A549 (cell line): ENCODE measurements around the gene TNFRSF21. TPM values are rescaled to one million over a fixed set of nuclear protein-coding genes. Genes with fewer than 3 reads are reported as not detected.
A peak's percentile ranks its signal among the peaks of the same experiment; 100 is the strongest.

Source experiments
- ATAC-seq, 2 experiments: fragments of 200-7000 bp in 1 of 2; fragments of >200 bp in 1 of 2; cut with Nextera tagmentation in 1 of 2; cut with Tn5 transposase in 1 of 2; 3 replicates each; pipeline versions ENCODE4 v1.8.0 to v1.9.1; 2018 to 2020; ENCODE audit warnings: mild to moderate bottlenecking in 1 of 2, moderate library complexity in 1 of 2
- CTCF ChIA-PET: fragments of 300-600 bp; sonication (Branson Sonifier 250); formaldehyde crosslinking; extraction: SDS; loops from one replicate; lab custom pipeline; 2021; ENCODE audit warnings: antibody characterized with exemption, inconsistent platforms; lab: Yijun Ruan, JAX
- POLR2A ChIA-PET: fragments of 350-600 bp; formaldehyde crosslinking; extraction: SDS; loops from one replicate; lab custom pipeline; 2021; ENCODE audit warnings: antibody characterized with exemption, inconsistent platforms; lab: Yijun Ruan, JAX
- DNase-seq, 2 experiments: peaks; one replicate each; pipeline versions ENCODE4 v3.0.0 to v3.0.0-alpha.2; 2011 to 2016; ENCODE audit warnings: low read depth in 1 of 2, low spot score in 1 of 2
- FAIRE-seq: peaks from 2 replicates; lab custom pipeline; 2011; peaks lifted over from hg19 to GRCh38; lab: Jason Lieb, UNC
- H3K27ac ChIP-seq, 2 experiments: fragments of >200 bp; sonication (Bioruptor Twin); formaldehyde crosslinking; 3 replicates each; pipeline ENCODE4 v1.5.1; 2016 to 2017
- H3K4me1 ChIP-seq: fragments of >200 bp; sonication (Bioruptor Twin); formaldehyde crosslinking; 3 replicates; pipeline ENCODE4 v1.6.1; 2016
- H3K4me2 ChIP-seq: fragments of >200 bp; sonication (Bioruptor Twin); formaldehyde crosslinking; 3 replicates; pipeline ENCODE4 v1.6.1; 2016
- H3K4me3 ChIP-seq: fragments of >200 bp; sonication (Bioruptor Twin); formaldehyde crosslinking; 3 replicates; pipeline ENCODE4 v1.5.1; 2016
- H3K9me3 ChIP-seq: fragments of >200 bp; sonication (Bioruptor Twin); formaldehyde crosslinking; 3 replicates; pipeline ENCODE4 v1.6.1; 2016
- BCL3 ChIP-seq: fragments of >200 bp; sonication (Bioruptor Twin); formaldehyde crosslinking; IDR thresholded peaks from 3 replicates; pipeline ENCODE4 v1.6.1; 2016
- ELK1 ChIP-seq: fragments of 150-350 bp; IDR thresholded peaks from 2 replicates; pipeline ENCODE4 v1.6.1; 2014; ENCODE audit warnings: low read depth, mild to moderate bottlenecking, low read length
- FOSB ChIP-seq: fragments of 250-450 bp; sonication (Bioruptor Pico); IDR thresholded peaks from 2 replicates; pipeline ENCODE4 v1.5.0; 2020; ENCODE audit warnings: mild to moderate bottlenecking, moderate library complexity
- FOSL2 ChIP-seq, 2 experiments: fragments of 450-650 bp in 1 of 2; fragments of >200 bp in 1 of 2; sonication (Bioruptor Twin) in 1 of 2; formaldehyde crosslinking; IDR thresholded peaks; 2 replicates each; pipeline versions ENCODE4 v1.5.0 to v1.6.1; 2016 to 2020; ENCODE audit warnings: mild to moderate bottlenecking in 1 of 2, moderate library complexity in 1 of 2
- HES2 ChIP-seq: fragments of >200 bp; sonication (Bioruptor Twin); formaldehyde crosslinking; IDR thresholded peaks from 2 replicates; pipeline ENCODE4 v1.6.1; 2016
- HOXA7 ChIP-seq: fragments of 250-450 bp; sonication (Bioruptor Pico); IDR thresholded peaks from 2 replicates; pipeline ENCODE4 v1.5.0; 2020; ENCODE audit warnings: mild to moderate bottlenecking, moderate library complexity
- NFE2L2 ChIP-seq: fragments of 150-350 bp; conservative IDR thresholded peaks from 2 replicates; pipeline ENCODE4 v1.6.1; 2014; ENCODE audit warnings: low read length
- PHF8 ChIP-seq: fragments of 200-600 bp; sonication (generic); IDR thresholded peaks from 2 replicates; pipeline ENCODE4 v1.6.1; 2016; ENCODE audit warnings: low read depth, mild to moderate bottlenecking, antibody characterized with exemption, moderate library complexity, borderline replicate concordance
- RARB ChIP-seq: fragments of 250-450 bp; sonication (Bioruptor Pico); IDR thresholded peaks from 2 replicates; pipeline ENCODE4 v1.8.0; 2021; ENCODE audit warnings: mild to moderate bottlenecking, moderate library complexity
- REST ChIP-seq: fragments of 200-600 bp; sonication (generic); IDR thresholded peaks from 2 replicates; pipeline ENCODE4 v1.6.1; 2016; ENCODE audit warnings: antibody characterized with exemption, mild to moderate bottlenecking, moderate library complexity
- TFCP2L1 ChIP-seq: fragments of 250-450 bp; sonication (Bioruptor Pico); IDR thresholded peaks from 2 replicates; pipeline ENCODE4 v1.5.0; 2021; ENCODE audit warnings: mild to moderate bottlenecking
- USF2 ChIP-seq: fragments of 450-650 bp; IDR thresholded peaks from 2 replicates; pipeline ENCODE4 v1.6.1; 2014; ENCODE audit warnings: antibody characterized with exemption
- ZFP36 ChIP-seq: fragments of 450-650 bp; IDR thresholded peaks from 2 replicates; pipeline ENCODE4 v1.6.1; 2014; ENCODE audit warnings: borderline replicate concordance; ENCODE audit not compliant: partially characterized antibody
- WGBS: methylation state at CpG from one replicate; pipeline ENCODE4 v1.1.6; 2017; ENCODE audit errors: missing lambda C conversion rate; 5-methylcytosine and 5-hydroxymethylcytosine counted together
- polyA plus RNA-seq, 4 experiments: library from polyadenylated mRNA; depleted of rRNA in 3 of 4; stranded (reverse); fragments of >200 nt; fragmentation: RNase III in 1 of 4; extraction: RNeasy Plus Mini Kit Qiagen cat#74134 plus additional on column Dnase treatment in 1 of 4; gene quantifications; 2 replicates in 3 of 4; 3 replicates in 1 of 4; pipeline ENCODE4 v1.2.3, GENCODE V29; 2011 to 2017

The TNFRSF21 gene
- polyA plus RNA-seq, 2 of the 4 experiments (the other 2 are of a cell fraction): 14.1 to 15.6 TPM

- TF ChIP-seq USF2 (no peak), BCL3 (no peak), ZFP36 (no peak), ELK1 (no peak)
- TF ChIP-seq, all 56 proteins: peak for 0
Observed at GRCh38 chr6:47200536-47201334, 109.0 kb downstream of the TNFRSF21 start (continued).

- no peaks in the 10 kb centered on the region for H3K9me3 ChIP-seq
- FAIRE-seq (no peak), ATAC-seq (no peak), DNase-seq (no peak)
- no peaks in the 10 kb centered on the region for H3K4me1 ChIP-seq
- H3K4me3 ChIP-seq: no peak overlapping the region
- ChIA-PET CTCF (no interaction called here), POLR2A (no interaction called here)
- TF ChIP-seq FOSL2 (IDR thresholded peaks at IDR 0.05) (no peak), FOSL2 (CRISPR knock-in tag; IDR thresholded peaks at IDR 0.05) (no peak), FOSB (CRISPR knock-in tag) (no peak), ELK1 (no peak), HOXA7 (CRISPR knock-in tag) (no peak), RARB (CRISPR knock-in tag) (no peak), NFE2L2 (no peak), HES2 (no peak), PHF8 (no peak), REST (no peak), TFCP2L1 (CRISPR knock-in tag) (no peak)
- WGBS: 85% methylated on average over 6 of the region's 6 CpGs
- H3K4me2 ChIP-seq: peak overlapping the region; percentile 29; the same call in 1 of the 3 replicates
- no peak overlapping the region for H3K27ac ChIP-seq
Observed at GRCh38 chr6:47197682-47198640, 111.7 kb downstream of the TNFRSF21 start.
